ENCODE results near the gene PRLH. TPM values are rescaled to one million over a fixed set of nuclear protein-coding genes. Genes with fewer than 3 reads are reported as not detected.

The PRLH gene
- total and polyA plus RNA-seq, 2 of the 13 experiments (the other 11 are each of a cell fraction or from before 2014, with no cell fraction given): not detected

GRCh38 chr2:237601453-237602116 lies 35.2 kb downstream of the PRLH start (continued):
- no peak for TF ChIP-seq ZNF235 (CRISPR knock-in tag; IDR thresholded peaks at IDR 0.05; ENCODE audit: borderline replicate concordance)
- 0 out of 2 replicates have a peak, but pooled peaks have one; percentile 41 for TF ChIP-seq STAT5B (CRISPR knock-in tag; IDR thresholded peaks at IDR 0.05)
- peak; percentile 87 for TF ChIP-seq ZBTB38 (CRISPR knock-in tag; IDR thresholded peaks at IDR 0.05)
- 0 out of 2 replicates have a peak, but pooled peaks have one; percentile 94 for TF ChIP-seq CAMTA2 (CRISPR knock-in tag; IDR thresholded peaks at IDR 0.05; ENCODE audit: borderline replicate concordance)
- peak; percentile 36; the same call in 1 of the 2 replicates for TF ChIP-seq AHR (CRISPR knock-in tag; IDR thresholded peaks at IDR 0.05)
- no peak for TF ChIP-seq TRIM22 (IDR thresholded peaks at IDR 0.05)
- no peak; the same call in 1 of the 2 replicates for TF ChIP-seq NFIC (IDR thresholded peaks at IDR 0.05; ENCODE audit: low read length)
- TF ChIP-seq ZBTB34 (CRISPR knock-in tag; IDR thresholded peaks at IDR 0.05): peak; percentile 98
- TF ChIP-seq AGO2 (optimal IDR thresholded peaks at IDR 0.05; ENCODE audit: low read depth, low read length): no peak
- TF ChIP-seq SP5 (CRISPR knock-in tag; IDR thresholded peaks at IDR 0.05; ENCODE audit: borderline replicate concordance, low read depth): peak; percentile 9; the same call in 1 of the 2 replicates
- TF ChIP-seq SKIL (CRISPR knock-in tag; IDR thresholded peaks at IDR 0.05; ENCODE audit: borderline replicate concordance): peak; percentile 9; the same call in 1 of the 2 replicates
- peak; percentile 62 for TF ChIP-seq CREM (IDR thresholded peaks at IDR 0.05)
- TF ChIP-seq CREM (CRISPR knock-in tag; IDR thresholded peaks at IDR 0.05): no peak
- 0 out of 2 replicates have a peak, but pooled peaks have one; percentile 39 for TF ChIP-seq ARNT2 (CRISPR knock-in tag; IDR thresholded peaks at IDR 0.05; ENCODE audit: low read depth)
- TF ChIP-seq LBX2 (CRISPR knock-in tag; IDR thresholded peaks at IDR 0.05; ENCODE audit: borderline replicate concordance): no peak
- TF ChIP-seq TCF12 (IDR thresholded peaks at IDR 0.05): no peak
- TF ChIP-seq TCF12 (CRISPR knock-in tag; IDR thresholded peaks at IDR 0.05): peak; percentile 85; the same call in 1 of the 2 replicates
- TF ChIP-seq ZNF563 (CRISPR knock-in tag; IDR thresholded peaks at IDR 0.05): 0 out of 2 replicates have a peak, but pooled peaks have one; percentile 51
- peak; percentile 78 for TF ChIP-seq BHLHE40 (IDR thresholded peaks at IDR 0.05; ENCODE audit: low read length)
- TF ChIP-seq KDM6A (CRISPR knock-in tag; IDR thresholded peaks at IDR 0.05; ENCODE audit: low read depth): peak; percentile 67; the same call in 1 of the 2 replicates
- peak; percentile 16; the same call in 1 of the 2 replicates for TF ChIP-seq SP4 (CRISPR knock-in tag; IDR thresholded peaks at IDR 0.05)
- TF ChIP-seq E2F5 (CRISPR knock-in tag; conservative IDR thresholded peaks at IDR 0.05): 0 out of 2 replicates have a peak, but pooled peaks have one; percentile 32
- peak; percentile 67; the same call in 1 of the 2 replicates for TF ChIP-seq ZNF225 (CRISPR knock-in tag; IDR thresholded peaks at IDR 0.05)
- no peak for TF ChIP-seq JARID2 (CRISPR knock-in tag; IDR thresholded peaks at IDR 0.05; ENCODE audit: insufficient replicate concordance)
- peak; percentile 86 for TF ChIP-seq ZNF335 (CRISPR knock-in tag; IDR thresholded peaks at IDR 0.05)
